ENCODE measurements around the gene CLCN5. TPM values are rescaled to one million over a fixed set of nuclear protein-coding genes. Genes with fewer than 3 reads are reported as not detected.

CLCN5 gene
- total and polyA plus RNA-seq, 10 of the 15 experiments (the other 5 are each of a cell fraction or from before 2014, with no cell fraction given) = 0.33 to 3.8 (median 2.6) TPM

GRCh38 chrX:49956313-49956712, 33.9 kb downstream of the CLCN5 start (continued):
- TF ChIP-seq E2F8 (IDR thresholded peaks at IDR 0.05; ENCODE audit: low read depth, partially characterized antibody) = no peak

- Histone ChIP-seq H3K27ac (ENCODE audit: control insufficient read depth, insufficient read depth) (peak overlapping the region; percentile 19; the same call in 1 of the 2 replicates), H3K27me3 (replicated peaks in 1 of 2; ENCODE audit: control insufficient read depth in 2 of 2, insufficient read depth in 2 of 2, low read length in 1 of 2) (no peaks in the 10 kb centered on the region), H3K4me3 (no peak overlapping the region), H3K4me1 (ENCODE audit: control insufficient read depth, insufficient read depth, low read length) (no peaks in the 10 kb centered on the region), H2AFZ (ENCODE audit: control insufficient read depth, low read depth, low read length) (no peak overlapping the region; the same call in 1 of the 2 replicates), H3K79me2 (ENCODE audit: control insufficient read depth, insufficient read depth, low read length) (no peaks in the 10 kb centered on the region), H3K9ac (ENCODE audit: control insufficient read depth, insufficient read depth, low read length) (no peak overlapping the region), H3K9me3 (replicated peaks; ENCODE audit: control insufficient read depth, insufficient read depth, low read length) (no peaks in the 10 kb centered on the region), H3K36me3 (ENCODE audit: control insufficient read depth in 2 of 2, insufficient read depth in 2 of 2, low read length in 1 of 2) (no peaks in the 10 kb centered on the region), H3K4me2 (ENCODE audit: control insufficient read depth, insufficient read depth) (no peak overlapping the region), H4K20me1 (ENCODE audit: control insufficient read depth, insufficient read depth) (no peaks in the 10 kb centered on the region)
- POLR2A ChIA-PET = no interaction called here
- TF ChIP-seq RUNX3 (IDR thresholded peaks at IDR 0.05; ENCODE audit: low read length) = 0 out of 2 replicates have a peak, but pooled peaks have one; percentile 15
- TF ChIP-seq CREB1 (IDR thresholded peaks at IDR 0.05; ENCODE audit: low read depth) = no peak
- ATAC-seq (no peak), FAIRE-seq (no peak), DNase-seq (ENCODE audit: low read depth, low spot score) (no peak)
- 23% methylated on average over 4 of the region's 4 CpGs for WGBS (ENCODE audit: insufficient coverage, insufficient replicate concordance, low lambda C conversion rate, missing lambda C conversion rate)
- in situ Hi-C loops (cut with MboI) (no loop called here), intact Hi-C loops (cut with micrococcal nuclease; ENCODE audit: unreplicated experiment) (no loop called here)
- RAD21 ChIA-PET (ENCODE audit: unreplicated experiment) = interaction anchor here (1.0 kb wide), 1 partner anchor 36 kb away, joined by 4 read pairs; the partner anchor contains the start of gene CLCN5
- no TSS peak for BruUV-seq (replicated peaks)
- CTCF ChIA-PET = no interaction called here
- SMC1A ChIA-PET (ENCODE audit: uncharacterized antibody, unreplicated experiment) = no interaction called here
Observed at GRCh38 chrX:49958727-49959485, 36.5 kb downstream of the CLCN5 start.
